ENCODE results near the gene PHPT1.
"Not testable (repeated sequence)": the region's sequence is repeated elsewhere in the genome, so short reads cannot be mapped to it uniquely, and the experiment has no call there.

The PHPT1 gene

GRCh38 chr9:136861874-136862457, 12.8 kb downstream of the PHPT1 start:
- FAIRE-seq: no peak

- FAIRE-seq: no peak
Observed at GRCh38 chr9:136862849-136863622, 13.8 kb downstream of the PHPT1 start.

- no peak for FAIRE-seq
Observed at GRCh38 chr9:136863623-136864273, 14.5 kb downstream of the PHPT1 start.

- FAIRE-seq: no peak
Observed at GRCh38 chr9:136865041-136865767, 16.0 kb downstream of the PHPT1 start.

- no peak for FAIRE-seq
Observed at GRCh38 chr9:136865768-136866103, 16.5 kb downstream of the PHPT1 start.

GRCh38 chr9:136866898-136867421, 17.8 kb downstream of the PHPT1 start:
- FAIRE-seq: not testable (repeated sequence)

GRCh38 chr9:136867480-136867879, 18.3 kb downstream of the PHPT1 start:
- FAIRE-seq: no peak

- FAIRE-seq: no peak
Observed at GRCh38 chr9:136867917-136868316, 18.7 kb downstream of the PHPT1 start.

- no peak for FAIRE-seq
Observed at GRCh38 chr9:136868644-136869043, 19.4 kb downstream of the PHPT1 start.

- FAIRE-seq: not testable (repeated sequence)
Observed at GRCh38 chr9:136869611-136870010, 20.4 kb downstream of the PHPT1 start.

GRCh38 chr9:136875155-136875554, 25.9 kb downstream of the PHPT1 start:
- no peak for FAIRE-seq

GRCh38 chr9:136876476-136876875, 27.3 kb downstream of the PHPT1 start:
- FAIRE-seq: no peak

- no peak for FAIRE-seq
Observed at GRCh38 chr9:136880651-136881050, 31.4 kb downstream of the PHPT1 start.

GRCh38 chr9:136881691-136882108, 32.5 kb downstream of the PHPT1 start:
- FAIRE-seq: no peak

- FAIRE-seq: no peak
Observed at GRCh38 chr9:136882109-136882946, 33.1 kb downstream of the PHPT1 start.

- FAIRE-seq: not testable (repeated sequence)
Observed at GRCh38 chr9:136882947-136883283, 33.7 kb downstream of the PHPT1 start.

GRCh38 chr9:136883670-136884069, 34.5 kb downstream of the PHPT1 start:
- not testable (repeated sequence) for FAIRE-seq

GRCh38 chr9:136885950-136886578, 36.9 kb downstream of the PHPT1 start, which contains the start of gene TRAF2:
Gene TRAF2, plus strand, starts transcription at chr9:136886516. Its CDS starts 12,225 bp downstream, at chr9:136898741.
- FAIRE-seq: no peak

- no peak for FAIRE-seq
Observed at GRCh38 chr9:136886610-136887597, 37.7 kb downstream of the PHPT1 start.

GRCh38 chr9:136888454-136888853, 39.2 kb downstream of the PHPT1 start:
- FAIRE-seq: no peak
